ENCODE data around the gene SUFU. TPM values are rescaled to one million over a fixed set of nuclear protein-coding genes. Genes with fewer than 3 reads are reported as not detected.

Gene SUFU
- total and polyA plus RNA-seq, 2 of the 13 experiments (the other 11 are each of a cell fraction or from before 2014, with no cell fraction given): 2.9 to 5.5 TPM

DNA sequence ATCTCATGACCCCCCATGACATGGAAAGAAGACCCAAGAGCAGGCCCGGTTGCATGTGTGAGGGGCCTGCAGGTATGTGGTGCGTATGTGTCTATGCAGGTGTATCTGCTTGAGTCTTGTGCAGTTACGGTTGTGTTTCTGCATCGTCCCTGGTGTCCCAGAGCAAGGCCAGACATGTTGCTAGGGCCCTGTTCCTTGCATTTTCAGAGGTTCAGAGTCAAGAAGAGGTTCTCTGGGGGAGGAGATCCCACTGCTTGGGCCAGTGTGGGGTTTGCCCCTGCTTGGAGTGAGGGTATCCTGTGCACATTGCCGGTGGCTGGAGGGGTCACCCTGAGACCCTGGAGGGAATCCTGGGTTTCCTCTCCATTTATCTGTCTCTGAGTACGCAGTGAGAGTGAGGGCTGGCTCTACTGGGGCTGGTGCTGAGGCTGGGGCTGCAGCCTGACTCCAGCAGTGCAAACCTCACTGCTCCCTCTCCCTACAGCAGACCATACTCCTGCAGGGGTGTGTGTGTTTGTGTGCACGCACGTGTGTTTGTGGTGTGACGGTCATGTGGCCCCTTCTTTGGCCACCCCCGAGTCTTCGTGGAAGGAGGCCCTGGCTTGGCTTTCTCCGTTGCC lies 144.6 kb downstream of the SUFU start:
- no peak for FAIRE-seq
- peaks cover 30 to 52% of the 10 kb centered on the region in 2 experiments for H3K36me3 ChIP-seq (replicated peaks in 1 of 2; ENCODE audit: control insufficient read depth in 1 of 2, insufficient read depth in 2 of 2, low read length in 2 of 2)
- no peak for ATAC-seq
- peaks cover 75% of the 10 kb centered on the region for H4K20me1 ChIP-seq (ENCODE audit: insufficient read depth, low read length)
- peak overlapping the region; percentile 18; the same call in 1 of the 2 replicates for H3K9ac ChIP-seq (ENCODE audit: insufficient read depth, low read depth, low read length)
- no TSS peak for BruUV-seq (replicated peaks)
- no peaks in the 10 kb centered on the region for H3K9me3 ChIP-seq (ENCODE audit: low read length)
- no peak overlapping the region for H2AFZ ChIP-seq (ENCODE audit: low read length)
- H3K27ac ChIP-seq (ENCODE audit: extremely low read length, insufficient read depth, low read length): no peak overlapping the region
- peak overlapping the region; percentile 90 for H3K4me2 ChIP-seq (ENCODE audit: low read depth, low read length)
- in situ Hi-C loops (cut with HindIII; ENCODE audit: extremely low pct_ligation_motif_present, low pct_unique_long_range_greater_than_20kb): no loop called here
- WGBS (ENCODE audit: low lambda C conversion rate): 80% methylated on average over 6 of the region's 12 CpGs
- peaks cover 44% of the 10 kb centered on the region for H3K4me1 ChIP-seq (ENCODE audit: insufficient read depth, low read length)
- intact Hi-C loops (cut with micrococcal nuclease; ENCODE audit: unreplicated experiment): loop anchor here (5.0 kb wide), 1 partner anchor 146 kb away; the partner anchor contains the start of genes ACTR1A and SUFU
- ChIA-PET CTCF (ENCODE audit: low intra/inter-chr PET ratio, low total read pairs) (no interaction called here), POLR2A (interaction anchor here (1.0 kb wide), 1 partner anchor 13 kb away, joined by 3 read pairs; no protein-coding TSS in a partner anchor)
- H3K27me3 ChIP-seq (ENCODE audit: control insufficient read depth in 1 of 2, insufficient read depth in 2 of 2, low read length in 2 of 2): no peaks in the 10 kb centered on the region
- no peak for DNase-seq (ENCODE audit: low spot score)
- peaks cover 87% of the 10 kb centered on the region for H3K79me2 ChIP-seq (ENCODE audit: insufficient read depth, low read length)
- peak overlapping the region; percentile 69 to 85 (median 82); a peak in 5 of 6 replicates for H3K4me3 ChIP-seq (replicated peaks in 1 of 3; ENCODE audit: insufficient read depth in 1 of 3, low read depth in 2 of 3, low read length in 3 of 3)
- TF ChIP-seq, protein P1, sequence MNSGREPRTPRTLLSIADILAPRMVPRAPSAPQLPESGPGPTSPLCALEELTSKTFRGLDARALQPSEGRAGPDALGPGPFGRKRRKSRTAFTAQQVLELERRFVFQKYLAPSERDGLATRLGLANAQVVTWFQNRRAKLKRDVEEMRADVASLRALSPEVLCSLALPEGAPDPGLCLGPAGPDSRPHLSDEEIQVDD (CRISPR knock-in tag; IDR thresholded peaks at IDR 0.05; ENCODE audit: borderline replicate concordance): no peak
- TF ChIP-seq ZFP41 (CRISPR knock-in tag; IDR thresholded peaks at IDR 0.05; ENCODE audit: borderline replicate concordance) (no peak), GTF3A (CRISPR knock-in tag; conservative IDR thresholded peaks at IDR 0.05) (no peak), TARDBP (CRISPR knock-in tag; IDR thresholded peaks at IDR 0.05) (peak; percentile 1; the same call in 1 of the 2 replicates), ZNF484 (CRISPR knock-in tag; IDR thresholded peaks at IDR 0.05; ENCODE audit: borderline replicate concordance, low read depth) (no peak), CAMTA2 (CRISPR knock-in tag; IDR thresholded peaks at IDR 0.05; ENCODE audit: borderline replicate concordance) (no peak), POLR2G (IDR thresholded peaks at IDR 0.05; ENCODE audit: low read depth, low read length) (peak; percentile 29; the same call in 1 of the 2 replicates)
- TF ChIP-seq, protein P2, sequence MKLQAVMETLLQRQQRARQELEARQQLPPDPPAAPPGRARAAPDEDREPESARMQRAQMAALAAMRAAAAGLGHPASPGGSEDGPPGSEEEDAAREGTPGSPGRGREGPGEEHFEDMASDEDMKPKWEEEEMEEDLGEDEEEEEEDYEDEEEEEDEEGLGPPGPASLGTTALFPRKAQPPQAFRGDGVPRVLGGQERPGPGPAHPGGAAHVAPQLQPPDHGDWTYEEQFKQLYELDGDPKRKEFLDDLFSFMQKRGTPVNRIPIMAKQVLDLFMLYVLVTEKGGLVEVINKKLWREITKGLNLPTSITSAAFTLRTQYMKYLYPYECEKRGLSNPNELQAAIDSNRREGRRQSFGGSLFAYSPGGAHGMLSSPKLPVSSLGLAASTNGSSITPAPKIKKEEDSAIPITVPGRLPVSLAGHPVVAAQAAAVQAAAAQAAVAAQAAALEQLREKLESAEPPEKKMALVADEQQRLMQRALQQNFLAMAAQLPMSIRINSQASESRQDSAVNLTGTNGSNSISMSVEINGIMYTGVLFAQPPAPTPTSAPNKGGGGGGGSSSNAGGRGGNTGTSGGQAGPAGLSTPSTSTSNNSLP (IDR thresholded peaks at IDR 0.05; ENCODE audit: low read depth, low read length): no peak
- TF ChIP-seq, protein P3, sequence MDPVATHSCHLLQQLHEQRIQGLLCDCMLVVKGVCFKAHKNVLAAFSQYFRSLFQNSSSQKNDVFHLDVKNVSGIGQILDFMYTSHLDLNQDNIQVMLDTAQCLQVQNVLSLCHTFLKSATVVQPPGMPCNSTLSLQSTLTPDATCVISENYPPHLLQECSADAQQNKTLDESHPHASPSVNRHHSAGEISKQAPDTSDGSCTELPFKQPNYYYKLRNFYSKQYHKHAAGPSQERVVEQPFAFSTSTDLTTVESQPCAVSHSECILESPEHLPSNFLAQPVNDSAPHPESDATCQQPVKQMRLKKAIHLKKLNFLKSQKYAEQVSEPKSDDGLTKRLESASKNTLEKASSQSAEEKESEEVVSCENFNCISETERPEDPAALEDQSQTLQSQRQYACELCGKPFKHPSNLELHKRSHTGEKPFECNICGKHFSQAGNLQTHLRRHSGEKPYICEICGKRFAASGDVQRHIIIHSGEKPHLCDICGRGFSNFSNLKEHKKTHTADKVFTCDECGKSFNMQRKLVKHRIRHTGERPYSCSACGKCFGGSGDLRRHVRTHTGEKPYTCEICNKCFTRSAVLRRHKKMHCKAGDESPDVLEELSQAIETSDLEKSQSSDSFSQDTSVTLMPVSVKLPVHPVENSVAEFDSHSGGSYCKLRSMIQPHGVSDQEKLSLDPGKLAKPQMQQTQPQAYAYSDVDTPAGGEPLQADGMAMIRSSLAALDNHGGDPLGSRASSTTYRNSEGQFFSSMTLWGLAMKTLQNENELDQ (CRISPR knock-in tag; IDR thresholded peaks at IDR 0.05; ENCODE audit: borderline replicate concordance): no peak
- TF ChIP-seq, protein P4, sequence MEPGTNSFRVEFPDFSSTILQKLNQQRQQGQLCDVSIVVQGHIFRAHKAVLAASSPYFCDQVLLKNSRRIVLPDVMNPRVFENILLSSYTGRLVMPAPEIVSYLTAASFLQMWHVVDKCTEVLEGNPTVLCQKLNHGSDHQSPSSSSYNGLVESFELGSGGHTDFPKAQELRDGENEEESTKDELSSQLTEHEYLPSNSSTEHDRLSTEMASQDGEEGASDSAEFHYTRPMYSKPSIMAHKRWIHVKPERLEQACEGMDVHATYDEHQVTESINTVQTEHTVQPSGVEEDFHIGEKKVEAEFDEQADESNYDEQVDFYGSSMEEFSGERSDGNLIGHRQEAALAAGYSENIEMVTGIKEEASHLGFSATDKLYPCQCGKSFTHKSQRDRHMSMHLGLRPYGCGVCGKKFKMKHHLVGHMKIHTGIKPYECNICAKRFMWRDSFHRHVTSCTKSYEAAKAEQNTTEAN (CRISPR knock-in tag; conservative IDR thresholded peaks at IDR 0.05): no peak
- TF ChIP-seq, protein P5, sequence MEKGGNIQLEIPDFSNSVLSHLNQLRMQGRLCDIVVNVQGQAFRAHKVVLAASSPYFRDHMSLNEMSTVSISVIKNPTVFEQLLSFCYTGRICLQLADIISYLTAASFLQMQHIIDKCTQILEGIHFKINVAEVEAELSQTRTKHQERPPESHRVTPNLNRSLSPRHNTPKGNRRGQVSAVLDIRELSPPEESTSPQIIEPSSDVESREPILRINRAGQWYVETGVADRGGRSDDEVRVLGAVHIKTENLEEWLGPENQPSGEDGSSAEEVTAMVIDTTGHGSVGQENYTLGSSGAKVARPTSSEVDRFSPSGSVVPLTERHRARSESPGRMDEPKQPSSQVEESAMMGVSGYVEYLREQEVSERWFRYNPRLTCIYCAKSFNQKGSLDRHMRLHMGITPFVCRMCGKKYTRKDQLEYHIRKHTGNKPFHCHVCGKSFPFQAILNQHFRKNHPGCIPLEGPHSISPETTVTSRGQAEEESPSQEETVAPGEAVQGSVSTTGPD (CRISPR knock-in tag; IDR thresholded peaks at IDR 0.05): no peak

Measured in HepG2 (cell line).